Measurements from ENCODE around the gene PTPRO. TPM values are rescaled to one million over a fixed set of nuclear protein-coding genes. Genes with fewer than 3 reads are reported as not detected.

PTPRO gene
- polyA plus RNA-seq, 1 donor (not counting 4 experiments of a cell fraction or from before 2014, with no cell fraction given): 0.17 TPM

DNA sequence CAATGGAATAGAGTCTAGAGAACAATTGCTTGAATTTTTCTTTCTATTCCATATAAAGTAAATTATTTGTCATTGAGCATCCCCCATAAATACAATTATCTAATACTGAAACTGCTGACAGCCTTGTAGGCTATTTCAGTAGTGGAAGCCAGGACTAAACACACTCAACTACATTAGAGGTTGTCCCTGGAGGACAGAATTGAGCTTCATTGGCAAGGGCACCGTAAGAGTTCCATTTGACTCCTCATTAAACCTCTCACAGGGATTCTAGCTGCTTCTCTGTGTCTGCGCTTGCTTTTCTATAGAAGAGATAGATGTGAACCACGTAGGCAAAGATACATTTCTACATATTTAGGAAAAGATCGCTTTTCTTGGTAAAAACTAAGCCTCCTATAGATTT lies 3.5 kb upstream of the PTPRO start:
- dilution Hi-C loops (cut with MboI; ENCODE audit: extremely low pct_ligation_motif_present, low sequenced_read_pairs): no loop called here
- TF ChIP-seq EZH2 (IDR thresholded peaks at IDR 0.05; ENCODE audit: low read length): no peak
- TF ChIP-seq, protein P1, sequence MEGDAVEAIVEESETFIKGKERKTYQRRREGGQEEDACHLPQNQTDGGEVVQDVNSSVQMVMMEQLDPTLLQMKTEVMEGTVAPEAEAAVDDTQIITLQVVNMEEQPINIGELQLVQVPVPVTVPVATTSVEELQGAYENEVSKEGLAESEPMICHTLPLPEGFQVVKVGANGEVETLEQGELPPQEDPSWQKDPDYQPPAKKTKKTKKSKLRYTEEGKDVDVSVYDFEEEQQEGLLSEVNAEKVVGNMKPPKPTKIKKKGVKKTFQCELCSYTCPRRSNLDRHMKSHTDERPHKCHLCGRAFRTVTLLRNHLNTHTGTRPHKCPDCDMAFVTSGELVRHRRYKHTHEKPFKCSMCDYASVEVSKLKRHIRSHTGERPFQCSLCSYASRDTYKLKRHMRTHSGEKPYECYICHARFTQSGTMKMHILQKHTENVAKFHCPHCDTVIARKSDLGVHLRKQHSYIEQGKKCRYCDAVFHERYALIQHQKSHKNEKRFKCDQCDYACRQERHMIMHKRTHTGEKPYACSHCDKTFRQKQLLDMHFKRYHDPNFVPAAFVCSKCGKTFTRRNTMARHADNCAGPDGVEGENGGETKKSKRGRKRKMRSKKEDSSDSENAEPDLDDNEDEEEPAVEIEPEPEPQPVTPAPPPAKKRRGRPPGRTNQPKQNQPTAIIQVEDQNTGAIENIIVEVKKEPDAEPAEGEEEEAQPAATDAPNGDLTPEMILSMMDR (optimal IDR thresholded peaks at IDR 0.05 in 1 of 3, IDR thresholded peaks at IDR 0.05 in 1 of 3, conservative IDR thresholded peaks at IDR 0.05 in 1 of 3; ENCODE audit: extremely low read depth in 1 of 3, insufficient read depth in 2 of 3, low read length in 3 of 3): no peak
- Histone ChIP-seq H3K79me2 (ENCODE audit: control insufficient read depth, insufficient read depth, low read length) (no peaks in the 10 kb centered on the region), H3K27me3 (ENCODE audit: control insufficient read depth, extremely low read depth, insufficient read depth, low read length) (peaks cover 18% of the 10 kb centered on the region), H2AFZ (ENCODE audit: control insufficient read depth, low read length) (no peak overlapping the region), H4K20me1 (ENCODE audit: control insufficient read depth, extremely low read depth, insufficient read depth, low read length) (no peaks in the 10 kb centered on the region), H3K4me3 (ENCODE audit: control insufficient read depth in 2 of 3, extremely low read depth in 1 of 3, insufficient read depth in 2 of 3, low read depth in 1 of 3, low read length in 3 of 3) (no peak overlapping the region), H3K9ac (ENCODE audit: control insufficient read depth, extremely low read depth, insufficient read depth, low read length) (no peak overlapping the region), H3K27ac (ENCODE audit: control insufficient read depth, insufficient read depth, low read length) (no peak overlapping the region), H3K9me1 (ENCODE audit: control insufficient read depth, extremely low read depth, insufficient read depth, low read length) (no peaks in the 10 kb centered on the region), H3K4me2 (ENCODE audit: control insufficient read depth, extremely low read depth, insufficient read depth, low read depth, low read length) (no peak overlapping the region), H3K9me3 (ENCODE audit: control insufficient read depth, low read depth, low read length) (no peaks in the 10 kb centered on the region), H3K4me1 (ENCODE audit: control insufficient read depth, extremely low read depth, insufficient read depth, low read length) (peaks cover 7% of the 10 kb centered on the region), H3K36me3 (ENCODE audit: control insufficient read depth in 2 of 2, extremely low read depth in 1 of 2, insufficient read depth in 2 of 2, low read length in 2 of 2) (no peaks in the 10 kb centered on the region)
- no peak for FAIRE-seq
- no peak for DNase-seq (ENCODE audit: low read depth, low spot score)

DNA sequence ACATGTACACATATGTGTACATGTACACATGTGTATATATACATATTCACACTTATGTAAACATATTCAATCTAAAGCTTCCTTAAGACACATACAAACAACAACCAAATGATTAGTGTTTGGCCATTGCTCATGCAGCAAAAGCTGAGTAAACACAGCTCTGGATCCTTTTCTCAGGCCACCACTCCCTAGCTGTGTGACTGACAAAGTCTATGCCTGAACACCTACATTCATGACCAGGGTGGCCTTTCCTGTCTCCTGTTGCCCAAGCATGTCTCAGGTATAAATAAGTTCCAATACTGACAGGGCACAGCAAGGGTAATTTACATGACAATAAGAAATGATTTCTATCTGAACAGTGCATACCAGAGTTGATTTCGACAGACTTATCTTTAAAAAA lies 1.4 kb upstream of the PTPRO start:
- no peaks in the 10 kb centered on the region for H3K36me3 ChIP-seq (ENCODE audit: control insufficient read depth in 2 of 2, extremely low read depth in 1 of 2, insufficient read depth in 2 of 2, low read length in 2 of 2)
- H3K27me3 ChIP-seq (ENCODE audit: control insufficient read depth, extremely low read depth, insufficient read depth, low read length): peaks cover 18% of the 10 kb centered on the region
- no peaks in the 10 kb centered on the region for H4K20me1 ChIP-seq (ENCODE audit: control insufficient read depth, extremely low read depth, insufficient read depth, low read length)
- no peak overlapping the region for H3K4me2 ChIP-seq (ENCODE audit: control insufficient read depth, extremely low read depth, insufficient read depth, low read depth, low read length)
- DNase-seq (ENCODE audit: low read depth, low spot score) (no peak), FAIRE-seq (peak; percentile 9)
- dilution Hi-C loops (cut with MboI; ENCODE audit: extremely low pct_ligation_motif_present, low sequenced_read_pairs): no loop called here
- no peaks in the 10 kb centered on the region for H3K9me3 ChIP-seq (ENCODE audit: control insufficient read depth, low read depth, low read length)
- no peak overlapping the region for H2AFZ ChIP-seq (ENCODE audit: control insufficient read depth, low read length)
- no peaks in the 10 kb centered on the region for H3K9me1 ChIP-seq (ENCODE audit: control insufficient read depth, extremely low read depth, insufficient read depth, low read length)
- H3K4me1 ChIP-seq (ENCODE audit: control insufficient read depth, extremely low read depth, insufficient read depth, low read length): peaks cover 7% of the 10 kb centered on the region
- no peak overlapping the region for H3K4me3 ChIP-seq (ENCODE audit: control insufficient read depth in 2 of 3, extremely low read depth in 1 of 3, insufficient read depth in 2 of 3, low read depth in 1 of 3, low read length in 3 of 3)
- no peak overlapping the region for H3K27ac ChIP-seq (ENCODE audit: control insufficient read depth, insufficient read depth, low read length)
- no peaks in the 10 kb centered on the region for H3K79me2 ChIP-seq (ENCODE audit: control insufficient read depth, insufficient read depth, low read length)
- H3K9ac ChIP-seq (ENCODE audit: control insufficient read depth, extremely low read depth, insufficient read depth, low read length): no peak overlapping the region
- TF ChIP-seq, protein P1 (optimal IDR thresholded peaks at IDR 0.05 in 1 of 3, IDR thresholded peaks at IDR 0.05 in 1 of 3, conservative IDR thresholded peaks at IDR 0.05 in 1 of 3; ENCODE audit: extremely low read depth in 1 of 3, insufficient read depth in 2 of 3, low read length in 3 of 3): no peak
- TF ChIP-seq EZH2 (IDR thresholded peaks at IDR 0.05; ENCODE audit: low read length): no peak

All from keratinocyte (primary cell).